PFSK-1 (cell line): ENCODE measurements around the gene CALML4.

Source experiments
- FOXP2 ChIP-seq: optimal IDR thresholded peaks from 2 replicates; pipeline ENCODE3; 2011; ENCODE audit warnings: borderline replicate concordance, control low read depth, inconsistent platforms; ENCODE audit not compliant: insufficient read depth; ENCODE audit errors: extremely low read length, extremely low read depth
- POLR2AphosphoS5 ChIP-seq: IDR thresholded peaks from 2 replicates; pipeline ENCODE4 v1.6.1; 2012; ENCODE audit warnings: low read depth, mild to moderate bottlenecking, control low read depth, low read length, moderate library complexity
- REST ChIP-seq, 2 experiments: IDR thresholded peaks; 2 replicates each; pipeline versions ENCODE4 v1.6.1 to v1.8.0; 2011 to 2012; ENCODE audit warnings: low read depth in 2 of 2, low read length in 2 of 2, control low read depth in 1 of 2, inconsistent platforms in 1 of 2, mild to moderate bottlenecking in 1 of 2, moderate library complexity in 1 of 2; ENCODE audit not compliant: insufficient read depth in 1 of 2
- TAF1 ChIP-seq: IDR thresholded peaks from 2 replicates; pipeline ENCODE4 v1.6.1; 2012; ENCODE audit warnings: low read length, control low read depth, borderline replicate concordance; ENCODE audit not compliant: insufficient read depth

- TF ChIP-seq REST (IDR thresholded peaks at IDR 0.05; ENCODE audit: insufficient read depth in 1 of 2, low read depth in 2 of 2, low read length in 2 of 2) (no peak), POLR2AphosphoS5 (no peak), TAF1 (no peak), FOXP2 (no peak)
Observed at GRCh38 chr15:68220489-68220888, 15.4 kb upstream of the CALML4 start.
